Gastroesophageal sphincter (tissue), 4 donors: ENCODE measurements around the gene ESYT3. TPM values are rescaled to one million over a fixed set of nuclear protein-coding genes. Genes with fewer than 3 reads are reported as not detected.
"Not testable (repeated sequence)": the region's sequence is repeated elsewhere in the genome, so short reads cannot be mapped to it uniquely, and the experiment has no call there.

Experiments
- ATAC-seq: fragments of 150-250 bp; one replicate; pipeline ENCODE4 v1.9.1; 2016; ENCODE audit warnings: mild to moderate bottlenecking, moderate library complexity
- H3K27ac ChIP-seq, 4 donors: fragments of 200-600 bp; sonication (generic) in 3 of 4; 1 replicate in 3 of 4; 2 replicates in 1 of 4; pipeline ENCODE4 v1.5.1; 2016 to 2019
- H3K27me3 ChIP-seq: fragments of 200-600 bp; sonication (generic); one replicate; pipeline ENCODE4 v1.5.1; 2019
- H3K36me3 ChIP-seq, 2 donors: fragments of 200-600 bp; sonication (generic); one replicate each; pipeline ENCODE4 v1.5.1; 2019; ENCODE audit warnings: control low read depth in 1 of 2
- H3K4me1 ChIP-seq, 3 donors: fragments of 200-600 bp; sonication (generic); 1 replicate in 2 of 3; 2 replicates in 1 of 3; pipeline ENCODE4 v1.5.1; 2016 to 2019; ENCODE audit warnings: control low read depth in 2 of 3
- H3K4me3 ChIP-seq, 2 donors: fragments of 200-600 bp; sonication (generic); one replicate each; pipeline ENCODE4 v1.5.1; 2019; ENCODE audit warnings: mild to moderate bottlenecking in 1 of 2, moderate library complexity in 1 of 2
- H3K9me3 ChIP-seq, 3 donors: fragments of 200-600 bp; sonication (generic); one replicate each; pipeline ENCODE4 v1.5.1; 2017 to 2019; ENCODE audit warnings: control low read depth in 2 of 3
- CTCF ChIP-seq, 4 experiments: fragments of 200-600 bp in 2 of 4; fragments of 450-650 bp in 2 of 4; sonication (generic) in 1 of 4; IDR thresholded peaks; one replicate each; pipeline ENCODE4 v1.5.1; 2017 to 2019; ENCODE audit warnings: antibody characterized with exemption in 4 of 4, mild to moderate bottlenecking in 2 of 4, moderate library complexity in 2 of 4
- EP300 ChIP-seq: sonication (generic); formaldehyde crosslinking; IDR thresholded peaks from one replicate; pipeline ENCODE4 v1.6.1; 2017; ENCODE audit warnings: antibody characterized with exemption, mild to moderate bottlenecking
- POLR2A ChIP-seq, 2 donors: fragments of 450-650 bp; IDR thresholded peaks; one replicate each; pipeline ENCODE4 v1.6.1; 2017; ENCODE audit warnings: antibody characterized with exemption in 2 of 2, mild to moderate bottlenecking in 2 of 2, moderate library complexity in 1 of 2
- POLR2AphosphoS5 ChIP-seq: sonication (generic); formaldehyde crosslinking; IDR thresholded peaks from one replicate; pipeline ENCODE4 v1.6.1; 2017; ENCODE audit warnings: antibody characterized with exemption
- WGBS, 2 donors: methylation state at CpG; one replicate each; pipeline ENCODE4 v1.1.5; 2018; ENCODE audit warnings: low coverage in 1 of 2; 5-methylcytosine and 5-hydroxymethylcytosine counted together
- total RNA-seq, 4 donors: library from RNA; depleted of rRNA; stranded (reverse); fragments of >200 nt; gene quantifications; one replicate each; pipeline ENCODE4 v1.1.0, GENCODE V29; 2016

Gene ESYT3
- total RNA-seq, 4 donors from 2014 or later = 0.93 to 1.9 (median 1.4) TPM

GRCh38 chr3:138408751-138409570, 25.5 kb upstream of the ESYT3 start:
- no peak for TF ChIP-seq POLR2AphosphoS5
- no peak for TF ChIP-seq EP300
- TF ChIP-seq CTCF (IDR thresholded peaks at IDR 0.05) = no peak
- TF ChIP-seq POLR2A (IDR thresholded peaks at IDR 0.05) = no peak
- H3K27ac ChIP-seq = no peak overlapping the region
- ATAC-seq = no peak

GRCh38 chr3:138412821-138413551, 21.4 kb upstream of the ESYT3 start:
- Histone ChIP-seq H3K4me3 (no peak overlapping the region), H3K9me3 (no peaks in the 10 kb centered on the region), H3K36me3 (no peaks in the 10 kb centered on the region), H3K4me1 (peaks cover 0 to 4% (median 0%) of the 10 kb centered on the region in 3 donors), H3K27ac (no peak overlapping the region), H3K27me3 (peaks cover 17% of the 10 kb centered on the region)
- WGBS, 2 donors = 61 to 67% methylated on average over 4 to 6 of the region's 9 CpGs
- TF ChIP-seq EP300 (no peak), POLR2AphosphoS5 (no peak), POLR2A (IDR thresholded peaks at IDR 0.05) (no peak), CTCF (IDR thresholded peaks at IDR 0.05) (no peak)
- ATAC-seq = no peak

More at GRCh38 chr3:138408751-138409570, 25.5 kb upstream of the ESYT3 start:
- Histone ChIP-seq H3K4me1 (no peaks in the 10 kb centered on the region), H3K27me3 (no peaks in the 10 kb centered on the region), H3K4me3 (no peak overlapping the region), H3K9me3 (no peaks in the 10 kb centered on the region), H3K36me3 (peaks cover 0 to 21% of the 10 kb centered on the region in 2 donors)
- WGBS, 2 donors = 80% methylated on average over 2 of the region's 7 CpGs; no CpG with 5 or more reads in 1 of the 2 donors

DNA sequence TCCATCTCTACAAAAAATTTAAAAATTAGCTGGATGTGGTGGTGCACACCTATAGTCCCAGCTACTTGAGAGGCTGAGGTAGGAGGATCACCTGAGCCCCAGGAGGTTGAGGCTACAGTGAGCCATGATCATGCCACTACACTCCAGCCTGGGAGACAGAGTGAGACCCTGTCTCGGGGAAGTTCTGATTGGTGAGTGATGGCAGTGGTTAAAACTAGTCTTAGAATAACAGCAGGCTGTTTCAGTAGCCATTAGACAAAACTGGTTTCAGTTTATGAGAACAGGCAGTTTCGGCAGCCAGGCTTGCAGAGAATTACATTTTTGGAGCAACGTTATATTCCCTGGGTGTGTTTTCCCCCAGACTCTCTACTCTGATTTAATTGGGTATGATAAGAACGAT, 18.2 kb upstream of the ESYT3 start:
- ATAC-seq, H3K4me3 ChIP-seq, H3K4me1 ChIP-seq, H3K36me3 ChIP-seq, H3K27ac ChIP-seq, H3K9me3 ChIP-seq: not testable (repeated sequence)
- WGBS, 2 donors = 83 to 89% methylated on average over 4 of the region's 4 CpGs
- H3K27me3 ChIP-seq = peaks cover 17% of the 10 kb centered on the region

DNA sequence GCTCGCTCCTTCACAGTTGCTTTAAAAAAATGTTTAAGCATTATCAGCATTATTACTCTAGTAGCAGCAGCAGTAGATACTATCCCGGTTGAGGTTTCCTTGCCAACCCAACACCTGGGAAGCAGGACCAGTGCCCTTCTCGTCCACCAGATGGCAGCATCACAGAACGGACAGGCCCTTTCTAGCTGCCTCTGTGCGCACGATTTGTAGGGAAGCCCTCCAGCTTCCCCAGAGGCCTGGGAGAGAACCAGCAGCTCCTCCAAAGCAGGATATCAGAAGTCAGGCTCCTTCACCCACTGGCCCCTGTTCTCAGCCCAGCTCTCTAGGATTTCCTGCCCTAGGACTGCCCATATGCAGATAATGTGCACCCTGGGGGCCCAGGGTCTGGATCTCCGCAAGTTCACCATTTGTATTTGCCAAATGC, 16.8 kb upstream of the ESYT3 start:
- WGBS, 2 donors = 0 to 17% methylated on average over 2 of the region's 7 CpGs
- Histone ChIP-seq H3K36me3 (no peaks in the 10 kb centered on the region), H3K27ac (no peak overlapping the region), H3K4me1 (peaks cover 0 to 4% (median 0%) of the 10 kb centered on the region in 3 donors), H3K4me3 (no peak overlapping the region), H3K27me3 (peaks cover 17% of the 10 kb centered on the region), H3K9me3 (no peaks in the 10 kb centered on the region)
- no peak for TF ChIP-seq EP300
- no peak for TF ChIP-seq POLR2AphosphoS5
- TF ChIP-seq CTCF (IDR thresholded peaks at IDR 0.05) = peak; percentile 77 to 93 (median 89)
- ATAC-seq = peak; percentile 84

- peaks cover 17% of the 10 kb centered on the region for H3K27me3 ChIP-seq
- H3K4me1 ChIP-seq = peaks cover 0 to 4% (median 0%) of the 10 kb centered on the region in 3 donors
- TF ChIP-seq CTCF (IDR thresholded peaks at IDR 0.05) (no peak), EP300 (no peak), POLR2AphosphoS5 (no peak), POLR2A (IDR thresholded peaks at IDR 0.05) (no peak)
- 39 to 76% methylated on average over 3 of the region's 5 CpGs for WGBS, 2 donors
- H3K27ac ChIP-seq = no peak overlapping the region
- no peak for ATAC-seq
- H3K36me3 ChIP-seq = no peaks in the 10 kb centered on the region
- no peaks in the 10 kb centered on the region for H3K9me3 ChIP-seq
- no peak overlapping the region for H3K4me3 ChIP-seq
Measured at GRCh38 chr3:138418601-138419206, 15.7 kb upstream of the ESYT3 start.
